Measurements from ENCODE around the gene ADGRF3. TPM values are rescaled to one million over a fixed set of nuclear protein-coding genes. Genes with fewer than 3 reads are reported as not detected.

The ADGRF3 gene
- total and polyA plus RNA-seq, 10 of the 15 experiments (the other 5 are each of a cell fraction or from before 2014, with no cell fraction given) = 0.03 to 3.1 (median 0.84) TPM

- intact Hi-C loops (cut with micrococcal nuclease; ENCODE audit: unreplicated experiment) = no loop called here
- H3K4me2 ChIP-seq (ENCODE audit: control insufficient read depth, insufficient read depth) = no peak overlapping the region
- no peaks in the 10 kb centered on the region for H4K20me1 ChIP-seq (ENCODE audit: control insufficient read depth, insufficient read depth)
- ChIA-PET SMC1A (ENCODE audit: uncharacterized antibody, unreplicated experiment) (interaction anchor here (1.0 kb wide), 1 partner anchor 495 kb away, joined by 3 read pairs; no protein-coding TSS in a partner anchor), CTCF (interaction anchor here (1.3 kb wide), 1 partner anchor 33 kb away, joined by 4 read pairs; no protein-coding TSS in a partner anchor), RAD21 (ENCODE audit: unreplicated experiment) (interaction anchor here (1.7 kb wide), 1 partner anchor 106 kb away, joined by 8 read pairs; the partner anchor contains the start of genes HADHA and HADHB), POLR2A (interaction anchor here (0.6 to 1.2 kb wide), 4 partner anchors 13 to 606 kb away, joined by 4 to 10 read pairs (median 6); no protein-coding TSS in a partner anchor)
- H3K36me3 ChIP-seq (ENCODE audit: control insufficient read depth in 2 of 2, insufficient read depth in 2 of 2, low read length in 1 of 2) = no peaks in the 10 kb centered on the region; a peak in 1 of 4 replicates
- WGBS (ENCODE audit: insufficient coverage, insufficient replicate concordance, low lambda C conversion rate, missing lambda C conversion rate) = 100% methylated on average over 3 of the region's 3 CpGs
- no peak overlapping the region for H3K27ac ChIP-seq (ENCODE audit: control insufficient read depth, insufficient read depth)
- no peak for ATAC-seq
- H3K4me3 ChIP-seq = no peak overlapping the region
- no peak for FAIRE-seq
- in situ Hi-C loops (cut with MboI) = no loop called here
- no peak overlapping the region for H2AFZ ChIP-seq (ENCODE audit: control insufficient read depth, low read depth, low read length)
- peaks cover 92% of the 10 kb centered on the region for H3K79me2 ChIP-seq (ENCODE audit: control insufficient read depth, insufficient read depth, low read length)
- H3K9me3 ChIP-seq (replicated peaks; ENCODE audit: control insufficient read depth, insufficient read depth, low read length) = no peaks in the 10 kb centered on the region
- no peak for DNase-seq (ENCODE audit: low read depth, low spot score)
- BruUV-seq (replicated peaks) = no TSS peak
- H3K27me3 ChIP-seq (replicated peaks in 1 of 2; ENCODE audit: control insufficient read depth in 2 of 2, insufficient read depth in 2 of 2, low read length in 1 of 2) = no peaks in the 10 kb centered on the region
- no peak for TF ChIP-seq RAD51 (IDR thresholded peaks at IDR 0.05)
- TF ChIP-seq WRNIP1 (IDR thresholded peaks at IDR 0.05; ENCODE audit: borderline replicate concordance, low read depth, low read length) = no peak
- no peak for TF ChIP-seq ZNF207 (IDR thresholded peaks at IDR 0.05; ENCODE audit: borderline replicate concordance)
- no peak for TF ChIP-seq NRF1 (conservative IDR thresholded peaks at IDR 0.05; ENCODE audit: low read depth, low read length)
- no peak for TF ChIP-seq ZZZ3 (IDR thresholded peaks at IDR 0.05; ENCODE audit: control insufficient read depth, insufficient read length, low read depth)
- no peak overlapping the region for H3K9ac ChIP-seq (ENCODE audit: control insufficient read depth, insufficient read depth, low read length)
- H3K4me1 ChIP-seq (ENCODE audit: control insufficient read depth, insufficient read depth, low read length) = 0 out of 2 replicates have a peak, but pooled peaks cover 7% of the 10 kb centered on the region
These were observed 3.1 kb upstream of the ADGRF3 start for GRCh38 chr2:26349690-26350089.

GRCh38 chr2:26347286-26347865 lies 787 bp upstream of the ADGRF3 start:
- H3K4me1 ChIP-seq (ENCODE audit: control insufficient read depth, insufficient read depth, low read length) = peaks cover 12% of the 10 kb centered on the region
- H3K36me3 ChIP-seq (ENCODE audit: control insufficient read depth in 2 of 2, insufficient read depth in 2 of 2, low read length in 1 of 2) = no peaks in the 10 kb centered on the region
- no peak overlapping the region for H2AFZ ChIP-seq (ENCODE audit: control insufficient read depth, low read depth, low read length)
- SMC1A ChIA-PET (ENCODE audit: uncharacterized antibody, unreplicated experiment) = interaction anchor here (1.0 to 2.4 kb wide), 6 partner anchors 10 to 102 kb away, joined by 3 to 10 read pairs (median 4); no protein-coding TSS in a partner anchor
- H3K9me3 ChIP-seq (replicated peaks; ENCODE audit: control insufficient read depth, insufficient read depth, low read length) = no peaks in the 10 kb centered on the region
- intact Hi-C loops (cut with micrococcal nuclease; ENCODE audit: unreplicated experiment) (no loop called here), in situ Hi-C loops (cut with MboI) (no loop called here)
- peak overlapping the region; percentile 97 for H3K4me3 ChIP-seq
- ATAC-seq = no peak
- RAD21 ChIA-PET (ENCODE audit: unreplicated experiment) = interaction anchor here (0.8 to 1.7 kb wide), 3 partner anchors 103 to 163 kb away, joined by 3 to 12 read pairs (median 3); partner anchors contain the start of genes HADHA and HADHB
- no peaks in the 10 kb centered on the region for H3K27me3 ChIP-seq (replicated peaks in 1 of 2; ENCODE audit: control insufficient read depth in 2 of 2, insufficient read depth in 2 of 2, low read length in 1 of 2)
- H3K4me2 ChIP-seq (ENCODE audit: control insufficient read depth, insufficient read depth) = peak overlapping the region; percentile 80
- no TSS peak for BruUV-seq (replicated peaks)
- POLR2A ChIA-PET = interaction anchor here (0.8 to 3.8 kb wide), 4 partner anchors 30 to 314 kb away, joined by 3 to 35 read pairs (median 4); partner anchors contain the start of genes HADHA, HADHB and RAB10
- CTCF ChIA-PET = interaction anchor here (0.7 to 1.6 kb wide), 4 partner anchors 9 to 104 kb away, joined by 3 to 5 read pairs (median 4); partner anchors contain the start of genes HADHA and HADHB
- DNase-seq (ENCODE audit: low read depth, low spot score) = no peak
- no peak for FAIRE-seq
- WGBS (ENCODE audit: insufficient coverage, insufficient replicate concordance, low lambda C conversion rate, missing lambda C conversion rate) = 1% methylated on average over 5 of the region's 5 CpGs
- H4K20me1 ChIP-seq (ENCODE audit: control insufficient read depth, insufficient read depth) = no peaks in the 10 kb centered on the region
- peaks cover 82% of the 10 kb centered on the region for H3K79me2 ChIP-seq (ENCODE audit: control insufficient read depth, insufficient read depth, low read length)
- TF ChIP-seq MTA3 (IDR thresholded peaks at IDR 0.05; ENCODE audit: borderline replicate concordance, low read length) (0 out of 2 replicates have a peak, but pooled peaks have one; percentile 7), ZBTB11 (CRISPR knock-in tag; IDR thresholded peaks at IDR 0.05) (no peak)
- peak overlapping the region; percentile 68 for H3K27ac ChIP-seq (ENCODE audit: control insufficient read depth, insufficient read depth)
- H3K9ac ChIP-seq (ENCODE audit: control insufficient read depth, insufficient read depth, low read length) = peak overlapping the region; percentile 82

All from GM12878 (cell line).